HG03025 (cell line): Measurements from ENCODE around the gene YPEL1.
A peak's percentile ranks its signal among the peaks of the same experiment; 100 is the strongest.

Experiments used
- ATAC-seq: cut with Tn5 transposase; IDR thresholded peaks from one replicate; pipeline ENCODE4 v1.9.1; 2021; ENCODE audit warnings: mild to moderate bottlenecking, moderate library complexity; ENCODE audit not compliant: unreplicated experiment, low FRiP score

Gene YPEL1

DNA sequence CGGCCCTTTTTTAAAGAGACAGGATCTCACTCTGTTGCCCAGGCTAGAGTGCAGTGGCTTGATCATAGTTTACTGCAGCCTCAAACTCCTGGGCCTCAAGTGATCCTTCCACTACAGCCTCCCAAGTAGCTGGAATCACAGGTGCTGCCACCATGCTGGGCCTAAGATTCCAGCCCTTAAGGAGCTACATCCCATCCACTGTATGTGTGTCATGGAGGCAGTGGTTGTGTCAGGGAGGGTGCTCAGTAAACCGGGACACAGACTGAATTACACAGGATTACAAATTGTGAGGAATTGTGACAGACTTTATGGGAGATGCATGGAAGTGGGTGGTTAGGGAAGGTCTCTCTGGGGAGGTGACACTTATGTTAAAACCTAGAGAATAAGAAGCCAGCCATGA is 71.9 kb downstream of the YPEL1 start:
- no peak for ATAC-seq

DNA sequence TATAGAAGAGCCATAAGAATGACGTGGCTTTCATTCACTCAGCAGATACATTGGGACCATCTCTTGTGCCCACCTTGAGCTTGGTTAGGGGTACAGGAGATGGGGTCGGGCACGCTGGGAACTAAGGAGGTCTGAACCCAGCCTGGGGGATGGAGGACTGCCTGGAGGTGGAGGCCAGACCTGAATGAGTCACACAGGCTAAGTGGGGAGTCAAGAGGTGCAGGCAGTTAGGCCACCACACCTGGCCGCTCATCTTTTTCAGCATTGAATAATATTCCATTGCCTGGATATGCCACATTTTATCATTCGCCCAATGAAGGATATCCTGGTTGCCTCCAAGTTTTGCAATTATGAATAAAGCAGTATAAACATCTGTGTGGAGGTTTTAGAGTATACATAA is 73.6 kb downstream of the YPEL1 start:
- no peak for ATAC-seq

GRCh38 chr22:21660904-21661303 is 74.7 kb downstream of the YPEL1 start:
- no peak for ATAC-seq

- no peak for ATAC-seq
Observed at GRCh38 chr22:21659864-21660525, 75.6 kb downstream of the YPEL1 start.

- ATAC-seq: peak; percentile 38
Observed at GRCh38 chr22:21657360-21658032, 78.1 kb downstream of the YPEL1 start.

DNA sequence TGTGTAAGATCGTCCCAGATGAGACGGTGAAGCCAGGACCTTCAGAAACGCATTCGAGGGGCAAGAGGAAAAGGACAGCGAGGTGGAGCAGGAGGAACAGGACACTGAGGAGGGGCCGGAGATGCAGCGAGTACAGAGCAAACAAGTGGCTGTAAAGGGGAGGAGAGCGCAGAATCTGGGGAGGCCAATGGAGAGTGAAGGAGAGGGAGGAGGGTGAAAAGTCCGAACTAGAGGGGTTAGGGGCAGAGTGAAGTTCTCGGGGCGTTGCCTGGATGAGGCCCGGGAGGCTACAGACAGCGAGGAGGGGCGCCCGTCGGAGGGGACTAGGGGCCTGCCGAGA is 78.6 kb downstream of the YPEL1 start:
- ATAC-seq: no peak

DNA sequence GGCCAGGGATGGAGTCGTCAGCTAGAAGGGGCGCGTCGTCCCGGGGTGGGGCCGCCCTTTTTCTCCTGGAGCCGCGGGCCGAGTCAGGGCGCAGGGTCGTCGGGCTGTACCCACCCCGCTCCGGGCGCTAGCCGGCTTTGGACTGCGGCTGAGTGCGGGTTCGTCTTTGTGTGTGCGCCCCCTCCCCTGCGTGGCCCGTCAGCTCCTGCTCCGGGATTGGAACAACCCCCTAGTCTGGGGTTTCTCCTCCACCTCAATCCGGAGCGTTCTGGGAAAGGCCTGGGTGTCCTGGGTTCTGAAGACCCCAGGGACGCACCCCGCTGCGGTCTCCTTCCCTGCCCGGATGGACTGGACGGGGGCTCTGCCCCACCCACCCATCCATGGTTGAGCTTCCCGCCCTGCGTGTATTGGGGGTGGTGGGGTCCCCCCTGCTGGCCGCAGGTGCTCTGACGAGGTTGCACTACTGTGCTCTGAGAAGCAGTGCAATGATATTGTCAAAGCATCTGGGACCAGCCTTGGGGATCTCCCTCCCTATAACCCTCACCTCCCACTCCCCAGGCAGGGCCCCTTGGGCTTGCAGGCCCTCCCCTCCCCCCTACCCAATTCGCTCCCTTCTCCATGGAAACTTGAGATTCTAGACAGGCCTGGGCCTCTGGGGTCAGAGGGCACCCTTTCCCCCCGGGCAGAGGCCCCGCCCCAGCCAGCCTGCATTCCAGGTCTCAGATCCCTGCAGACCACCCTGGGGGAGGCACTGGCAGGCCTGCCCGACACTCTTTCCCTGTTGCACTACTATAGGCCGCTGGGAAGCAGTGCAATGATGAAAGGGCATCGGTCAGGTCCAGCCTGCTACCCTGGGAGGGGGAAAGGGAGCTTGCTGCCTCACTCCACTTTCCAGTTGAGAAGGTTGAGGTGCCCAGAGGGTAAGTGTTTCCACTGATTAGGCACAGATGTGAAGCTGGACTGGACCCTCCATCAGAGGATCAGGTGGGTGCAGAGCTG is 82.7 kb downstream of the YPEL1 start:
- no peak for ATAC-seq

DNA sequence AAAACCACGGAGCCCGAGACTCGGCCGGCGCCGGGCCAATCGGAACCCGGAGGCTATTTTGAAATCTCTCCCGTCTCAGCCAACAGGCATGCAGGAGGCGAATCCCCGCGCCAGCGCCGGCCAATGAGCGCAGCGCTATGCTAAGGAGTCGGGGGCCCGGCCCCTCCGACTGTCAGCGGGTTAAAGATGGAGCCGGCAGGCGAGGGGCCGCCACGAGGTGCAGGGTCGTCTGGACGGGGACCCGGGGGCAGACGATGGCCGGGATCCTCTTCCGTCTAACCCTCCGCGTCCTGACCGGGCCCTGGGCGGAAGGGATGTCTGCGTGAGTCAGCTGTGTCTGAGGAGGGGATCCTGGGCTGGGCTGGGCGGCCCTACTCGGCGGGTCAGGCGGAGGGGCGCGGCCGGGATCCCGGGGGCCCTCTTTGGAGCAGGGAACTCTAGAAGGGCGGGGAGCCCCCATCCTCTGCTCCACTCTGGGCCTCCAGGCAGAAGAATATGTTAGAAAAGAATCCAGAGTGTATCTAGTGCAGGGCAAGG is 83.5 kb downstream of the YPEL1 start:
- ATAC-seq: peak; percentile 64

DNA sequence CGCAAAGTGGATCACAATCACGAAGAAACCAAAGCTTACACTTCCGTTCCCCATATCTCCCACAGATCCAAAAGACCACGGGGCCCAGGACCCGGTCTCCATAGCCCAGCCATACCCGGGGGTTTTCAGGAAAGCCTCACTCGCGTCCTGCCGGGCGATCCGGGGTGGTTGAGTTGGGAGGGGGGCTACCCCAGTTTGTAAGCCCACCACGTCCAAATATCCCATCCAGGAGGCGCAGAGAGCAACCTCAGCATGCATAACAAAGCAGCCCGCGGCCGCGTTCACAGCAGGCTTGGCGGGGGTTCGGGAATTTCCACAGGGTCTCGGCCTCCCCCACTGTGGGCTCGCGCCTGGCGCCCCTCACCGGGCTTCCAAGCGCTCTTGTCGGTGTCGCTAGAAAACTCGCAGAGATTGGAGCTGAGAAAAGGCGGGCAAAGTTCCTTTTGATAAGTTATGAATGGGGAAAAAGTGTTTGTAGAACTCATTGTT is 84.0 kb downstream of the YPEL1 start:
- no peak for ATAC-seq

GRCh38 chr22:21650823-21651520 is 84.6 kb downstream of the YPEL1 start:
- ATAC-seq: no peak

DNA sequence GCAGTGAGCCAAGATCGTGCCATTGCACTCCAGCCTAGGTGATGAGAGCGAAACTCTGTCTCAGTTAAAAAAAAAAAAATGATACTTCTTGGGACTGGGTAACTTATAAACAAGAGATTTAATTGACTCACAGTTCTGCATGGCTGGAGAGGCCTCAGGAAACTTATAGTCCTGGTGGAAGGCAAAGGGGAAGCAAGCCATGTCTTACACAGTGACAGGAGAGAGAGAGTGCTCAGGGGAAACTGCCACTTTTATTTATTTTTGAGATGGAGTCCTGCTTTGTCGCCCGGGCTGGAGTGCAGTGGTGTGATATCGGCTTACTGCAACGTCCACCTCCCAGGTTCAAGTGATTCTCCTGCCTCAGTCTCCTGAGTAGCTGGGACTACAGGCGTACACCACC is 85.3 kb downstream of the YPEL1 start:
- ATAC-seq: no peak
